ENCODE results near the gene JAZF1. TPM values are rescaled to one million over a fixed set of nuclear protein-coding genes. Genes with fewer than 3 reads are reported as not detected.
"Not testable (repeated sequence)": the region's sequence is repeated elsewhere in the genome, so short reads cannot be mapped to it uniquely, and the experiment has no call there.

JAZF1 gene
- total RNA-seq, 1 experiment from 2014 or later: 9.1 TPM

- Histone ChIP-seq H3K79me2 (ENCODE audit: insufficient read depth, low read length) (no peaks in the 10 kb centered on the region), H3T11ph (ENCODE audit: low read length) (no peak overlapping the region), H4K20me1 (ENCODE audit: control insufficient read depth, insufficient read depth, insufficient read length) (no peaks in the 10 kb centered on the region), H2BK5ac (ENCODE audit: insufficient read length, low read length) (no peak overlapping the region), H3K9ac (ENCODE audit: extremely low read depth, insufficient read length, low read length) (no peak overlapping the region), H3K14ac (ENCODE audit: insufficient read depth, low read length) (no peak overlapping the region), H2BK15ac (ENCODE audit: low read depth, low read length) (no peak overlapping the region), H4K5ac (ENCODE audit: insufficient read length, low read depth, low read length) (no peak overlapping the region), H3K4me1 (ENCODE audit: insufficient read depth, low read length) (peaks cover 7% of the 10 kb centered on the region; the same call in 1 of the 2 replicates), H2AFZ (ENCODE audit: low read length) (no peak overlapping the region), H3K4ac (ENCODE audit: low read depth, low read length) (no peak overlapping the region), H2BK12ac (ENCODE audit: insufficient read length, low read depth, low read length) (no peak overlapping the region), H3K23ac (ENCODE audit: insufficient read length, low read depth, low read length) (no peak overlapping the region), H4K8ac (replicated peaks; ENCODE audit: insufficient read length, low read depth, low read length) (no peak overlapping the region), H3K27me3 (ENCODE audit: insufficient read depth, low read length) (no peaks in the 10 kb centered on the region), H3K56ac (ENCODE audit: insufficient read length, low read depth, low read length) (no peak overlapping the region), H2BK20ac (ENCODE audit: low read depth, low read length, poor library complexity, severe bottlenecking) (no peak overlapping the region), H3K18ac (ENCODE audit: insufficient read length, low read depth, low read length) (no peak overlapping the region), H3K4me2 (ENCODE audit: insufficient read depth, insufficient read length, low read length) (no peak overlapping the region), H3K9me3 (ENCODE audit: control insufficient read depth, low read depth, low read length) (no peaks in the 10 kb centered on the region), H3K27ac (ENCODE audit: insufficient read length, low read depth, low read length) (no peak overlapping the region), H2BK120ac (ENCODE audit: low read depth, low read length, poor library complexity, severe bottlenecking) (no peak overlapping the region), H3K23me2 (ENCODE audit: insufficient read length, low read depth, low read length, poor library complexity, severe bottlenecking) (no peaks in the 10 kb centered on the region), H2AK5ac (ENCODE audit: insufficient read length, low read length) (no peak overlapping the region), H3K79me1 (ENCODE audit: insufficient read depth, low read depth, low read length, poor library complexity, severe bottlenecking) (no peaks in the 10 kb centered on the region), H4K91ac (ENCODE audit: insufficient read length, low read depth, low read length) (no peak overlapping the region)
- no peak for DNase-seq
- no CpG with 5 or more reads among the region's 5 CpGs for WGBS (ENCODE audit: extremely low coverage, insufficient read length, low lambda C conversion rate)
- Mint-ChIP-seq H3K4me3 (no peak overlapping the region), H3K36me3 (ENCODE audit: insufficient read depth in 1 of 3, low read depth in 3 of 3) (no peaks in the 10 kb centered on the region; a peak in 2 of 7 replicates), H3K27me3 (ENCODE audit: low read depth) (no peaks in the 10 kb centered on the region), H3K27ac (no peak overlapping the region; a peak in 1 of 7 replicates), H3K4me1 (peaks cover 13 to 14% of the 10 kb centered on the region in 2 experiments), H3K9me3 (no peaks in the 10 kb centered on the region)
- no peak for TF ChIP-seq CTCF (conservative IDR thresholded peaks at IDR 0.05)
Measured at GRCh38 chr7:27888736-27889135, 291.9 kb downstream of the JAZF1 start.

GRCh38 chr7:27886710-27887109, 293.9 kb downstream of the JAZF1 start:
- H3T11ph ChIP-seq (ENCODE audit: low read length); H4K20me1 ChIP-seq (ENCODE audit: control insufficient read depth, insufficient read depth, insufficient read length); H3K9me3 Mint-ChIP-seq; H4K91ac ChIP-seq (ENCODE audit: insufficient read length, low read depth, low read length); H2BK5ac ChIP-seq (ENCODE audit: insufficient read length, low read length); DNase-seq; H3K4me2 ChIP-seq (ENCODE audit: insufficient read depth, insufficient read length, low read length); H2BK15ac ChIP-seq (ENCODE audit: low read depth, low read length); H3K4ac ChIP-seq (ENCODE audit: low read depth, low read length); H3K27ac Mint-ChIP-seq; H3K18ac ChIP-seq (ENCODE audit: insufficient read length, low read depth, low read length); H3K27me3 Mint-ChIP-seq (ENCODE audit: low read depth); H3K23ac ChIP-seq (ENCODE audit: insufficient read length, low read depth, low read length); H3K36me3 Mint-ChIP-seq (ENCODE audit: insufficient read depth in 1 of 3, low read depth in 3 of 3); H4K5ac ChIP-seq (ENCODE audit: insufficient read length, low read depth, low read length); H3K14ac ChIP-seq (ENCODE audit: insufficient read depth, low read length); H3K9me3 ChIP-seq (ENCODE audit: control insufficient read depth, low read depth, low read length); H2BK12ac ChIP-seq (ENCODE audit: insufficient read length, low read depth, low read length); H4K8ac ChIP-seq (replicated peaks; ENCODE audit: insufficient read length, low read depth, low read length); H3K79me1 ChIP-seq (ENCODE audit: insufficient read depth, low read depth, low read length, poor library complexity, severe bottlenecking); H3K23me2 ChIP-seq (ENCODE audit: insufficient read length, low read depth, low read length, poor library complexity, severe bottlenecking); H3K9ac ChIP-seq (ENCODE audit: extremely low read depth, insufficient read length, low read length); H3K56ac ChIP-seq (ENCODE audit: insufficient read length, low read depth, low read length); H3K79me2 ChIP-seq (ENCODE audit: insufficient read depth, low read length); H2BK20ac ChIP-seq (ENCODE audit: low read depth, low read length, poor library complexity, severe bottlenecking); H3K4me3 Mint-ChIP-seq; H3K4me1 ChIP-seq (ENCODE audit: insufficient read depth, low read length); H2BK120ac ChIP-seq (ENCODE audit: low read depth, low read length, poor library complexity, severe bottlenecking); H2AFZ ChIP-seq (ENCODE audit: low read length); H3K27ac ChIP-seq (ENCODE audit: insufficient read length, low read depth, low read length); H3K27me3 ChIP-seq (ENCODE audit: insufficient read depth, low read length); H2AK5ac ChIP-seq (ENCODE audit: insufficient read length, low read length): not testable (repeated sequence)
- H3K4me1 Mint-ChIP-seq: peaks cover 16 to 17% of the 10 kb centered on the region in 2 experiments
- WGBS (ENCODE audit: extremely low coverage, insufficient read length, low lambda C conversion rate): no CpG with 5 or more reads among the region's 3 CpGs
